OCI-LY7 (cell line): ENCODE data around the gene RANBP9. TPM values are rescaled to one million over a fixed set of nuclear protein-coding genes. Genes with fewer than 3 reads are reported as not detected.

Source experiments
- BruUV-seq: library from RNA; stranded (reverse); fragments of 400-500 nt; replicated peaks from 2 replicates; lab custom pipeline; 2021; lab: Mats Ljungman, UMichigan
- CTCF ChIA-PET: fragments of 300-600 bp; sonication (Branson Sonifier 250); formaldehyde crosslinking; loops from one replicate; lab custom pipeline; 2022; ENCODE audit warnings: antibody characterized with exemption; ENCODE audit not compliant: unreplicated experiment; lab: Charles Lee
- POLR2A ChIA-PET: fragments of 300-600 bp; sonication (Branson Sonifier 250); formaldehyde crosslinking; loops from one replicate; lab custom pipeline; 2022; ENCODE audit warnings: antibody characterized with exemption; lab: Charles Lee
- DNase-seq: peaks from one replicate; pipeline ENCODE4 v3.0.0-alpha.2; 2015; ENCODE audit warnings: low spot score
- H2AFZ ChIP-seq: fragments of 200-600 bp; sonication (generic), shearing (Covaris generic); 2 replicates; pipeline ENCODE4 v1.6.1; 2014; ENCODE audit warnings: mild to moderate bottlenecking, antibody characterized with exemption, low read length, moderate library complexity
- H3K27ac ChIP-seq: fragments of 200-600 bp; sonication (generic); 2 replicates; pipeline ENCODE4 v1.5.1; 2014; ENCODE audit warnings: mixed run types, low read depth, mild to moderate bottlenecking, moderate library complexity, low read length, inconsistent platforms; ENCODE audit not compliant: poor library complexity, severe bottlenecking
- H3K36me3 ChIP-seq: fragments of 200-600 bp; sonication (generic); 2 replicates; pipeline ENCODE4 v1.6.1; 2014; ENCODE audit warnings: mild to moderate bottlenecking, antibody characterized with exemption, low read length, moderate library complexity, mixed read lengths; ENCODE audit not compliant: insufficient read depth
- H3K4me1 ChIP-seq: fragments of 200-600 bp; sonication (generic); 2 replicates; pipeline ENCODE4 v1.5.1; 2014; ENCODE audit warnings: mild to moderate bottlenecking, low read length; ENCODE audit not compliant: insufficient read depth, poor library complexity, severe bottlenecking
- H3K4me2 ChIP-seq: fragments of 200-600 bp; sonication (generic); 2 replicates; pipeline ENCODE4 v1.6.1; 2014; ENCODE audit warnings: mild to moderate bottlenecking, low read length
- H3K4me3 ChIP-seq: fragments of 200-600 bp; sonication (generic); 2 replicates; pipeline ENCODE4 v1.5.1; 2014; ENCODE audit warnings: mild to moderate bottlenecking, low read depth, low read length; ENCODE audit not compliant: poor library complexity, severe bottlenecking
- H3K79me2 ChIP-seq: fragments of 200-600 bp; sonication (generic); 2 replicates; pipeline ENCODE4 v1.6.1; 2016; ENCODE audit warnings: low read depth, mild to moderate bottlenecking, low read length, moderate library complexity, mixed read lengths; ENCODE audit not compliant: insufficient read depth
- H3K9me2 ChIP-seq: fragments of 200-600 bp; sonication (generic); 2 replicates; pipeline ENCODE4 v1.6.1; 2016; ENCODE audit warnings: mild to moderate bottlenecking, low read length, mixed read lengths; ENCODE audit not compliant: insufficient read depth
- H3K9me3 ChIP-seq: fragments of 200-600 bp; sonication (generic); 2 replicates; pipeline ENCODE4 v1.6.1; 2014; ENCODE audit warnings: mild to moderate bottlenecking, mixed run types, low read length, mixed read lengths
- H4K20me1 ChIP-seq: fragments of 200-600 bp; sonication (generic); 2 replicates; pipeline ENCODE4 v1.6.1; 2014; ENCODE audit warnings: mild to moderate bottlenecking, antibody characterized with exemption, low read length, moderate library complexity, mixed read lengths; ENCODE audit not compliant: insufficient read depth
- EZH2phosphoT487 ChIP-seq: fragments of 200-600 bp; sonication (generic); IDR thresholded peaks from 2 replicates; pipeline ENCODE4 v1.6.1; 2018; ENCODE audit warnings: low read depth, borderline replicate concordance, mild to moderate bottlenecking, mixed run types, antibody characterized with exemption, low read length, moderate library complexity, mixed read lengths
- intact Hi-C: fragments of 100-400 bp; cut with micrococcal nuclease; formaldehyde crosslinking; loops from one replicate; pipeline ENCODE4 v1.10.0; 2022; ENCODE audit not compliant: unreplicated experiment
- total RNA-seq, 2 experiments: library from RNA; depleted of rRNA in 1 of 2; stranded (reverse); fragments of >200 nt in 1 of 2; shearing (Covaris generic) in 1 of 2; gene quantifications; 2 replicates each; pipeline ENCODE4 v1.2.3, GENCODE V29; 2014 to 2022
- TF ChIP-seq, protein P1 (sequence below): fragments of 200-600 bp; sonication (generic); conservative IDR thresholded peaks from 2 replicates; pipeline ENCODE4 v1.5.1; 2014; ENCODE audit warnings: mild to moderate bottlenecking, antibody characterized with exemption, low read length, moderate library complexity, mixed read lengths

Gene RANBP9
- total RNA-seq, 2 experiments from 2014 or later: 20.5 to 35.0 TPM

DNA sequence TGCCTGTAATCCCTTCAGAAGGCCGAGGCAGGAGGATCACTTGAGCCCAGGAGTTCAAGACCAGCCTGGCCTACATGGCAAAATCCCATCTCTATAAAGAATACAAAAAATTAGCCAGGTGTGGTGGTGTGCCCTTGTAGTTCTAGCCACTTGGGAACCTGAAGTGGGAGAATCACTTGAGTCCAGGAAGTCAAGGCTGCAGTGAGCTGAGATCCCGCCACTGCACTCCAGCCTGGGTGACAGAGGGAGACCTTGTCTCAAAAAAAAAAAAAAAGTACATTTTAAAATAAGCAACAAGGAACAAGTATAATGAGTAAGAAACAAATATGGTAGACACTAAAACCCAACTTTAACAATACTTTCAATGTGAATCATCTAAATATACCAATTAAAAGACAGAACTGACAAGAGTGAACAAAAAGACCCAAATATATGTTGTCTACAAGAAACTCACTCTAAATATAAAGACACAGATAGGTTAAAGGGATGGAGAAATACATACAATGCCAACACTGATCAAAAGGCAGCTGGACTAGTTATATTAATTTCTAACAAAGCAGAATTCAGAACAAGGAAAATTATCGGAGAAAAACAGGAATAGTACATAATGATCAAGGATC lies 37.7 kb downstream of the RANBP9 start:
- no TSS peak for BruUV-seq
- ChIA-PET POLR2A (interaction anchor here (1.0 kb wide), 2 partner anchors 10 to 14 kb away, joined by 3 to 4 read pairs; no protein-coding TSS in a partner anchor), CTCF (no interaction called here)
- Histone ChIP-seq H3K27ac (no peak overlapping the region), H3K4me1 (no peaks in the 10 kb centered on the region), H2AFZ (no peak overlapping the region), H3K9me2 (no peaks in the 10 kb centered on the region), H3K79me2 (peaks cover 92% of the 10 kb centered on the region), H3K36me3 (peaks cover 21% of the 10 kb centered on the region), H3K4me2 (no peak overlapping the region), H3K4me3 (no peak overlapping the region), H3K9me3 (peaks cover 15% of the 10 kb centered on the region; the same call in 1 of the 2 replicates), H4K20me1 (no peaks in the 10 kb centered on the region; the same call in 1 of the 2 replicates)
- TF ChIP-seq, protein P1, sequence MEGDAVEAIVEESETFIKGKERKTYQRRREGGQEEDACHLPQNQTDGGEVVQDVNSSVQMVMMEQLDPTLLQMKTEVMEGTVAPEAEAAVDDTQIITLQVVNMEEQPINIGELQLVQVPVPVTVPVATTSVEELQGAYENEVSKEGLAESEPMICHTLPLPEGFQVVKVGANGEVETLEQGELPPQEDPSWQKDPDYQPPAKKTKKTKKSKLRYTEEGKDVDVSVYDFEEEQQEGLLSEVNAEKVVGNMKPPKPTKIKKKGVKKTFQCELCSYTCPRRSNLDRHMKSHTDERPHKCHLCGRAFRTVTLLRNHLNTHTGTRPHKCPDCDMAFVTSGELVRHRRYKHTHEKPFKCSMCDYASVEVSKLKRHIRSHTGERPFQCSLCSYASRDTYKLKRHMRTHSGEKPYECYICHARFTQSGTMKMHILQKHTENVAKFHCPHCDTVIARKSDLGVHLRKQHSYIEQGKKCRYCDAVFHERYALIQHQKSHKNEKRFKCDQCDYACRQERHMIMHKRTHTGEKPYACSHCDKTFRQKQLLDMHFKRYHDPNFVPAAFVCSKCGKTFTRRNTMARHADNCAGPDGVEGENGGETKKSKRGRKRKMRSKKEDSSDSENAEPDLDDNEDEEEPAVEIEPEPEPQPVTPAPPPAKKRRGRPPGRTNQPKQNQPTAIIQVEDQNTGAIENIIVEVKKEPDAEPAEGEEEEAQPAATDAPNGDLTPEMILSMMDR: no peak
- TF ChIP-seq EZH2phosphoT487: no peak
- DNase-seq: no peak
- intact Hi-C loops: no loop called here

DNA sequence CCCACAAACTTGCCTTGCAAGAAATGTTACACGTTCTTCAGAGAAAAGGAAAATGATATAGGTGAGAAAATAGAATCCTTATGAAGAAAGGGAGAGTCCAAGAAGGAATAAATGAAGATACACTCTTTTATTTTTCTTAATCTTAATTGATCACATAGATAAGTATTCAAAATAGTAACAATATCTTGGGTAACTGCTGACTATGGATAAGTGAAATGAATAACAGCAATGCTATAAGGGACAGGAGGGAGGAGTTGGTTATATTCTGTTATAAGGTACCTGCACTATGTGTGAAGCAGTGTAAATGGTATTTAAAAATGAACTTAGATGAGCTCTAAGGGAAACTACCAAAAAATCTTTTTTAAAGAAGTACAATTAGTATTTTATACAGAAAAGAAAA lies 38.3 kb downstream of the RANBP9 start:
- Histone ChIP-seq H3K79me2 (peaks cover 94% of the 10 kb centered on the region), H4K20me1 (no peaks in the 10 kb centered on the region; the same call in 1 of the 2 replicates), H3K4me3 (no peak overlapping the region), H3K9me3 (peaks cover 15% of the 10 kb centered on the region; the same call in 1 of the 2 replicates), H3K9me2 (no peaks in the 10 kb centered on the region), H3K4me2 (no peak overlapping the region), H3K27ac (no peak overlapping the region), H3K36me3 (peaks cover 19% of the 10 kb centered on the region), H3K4me1 (no peaks in the 10 kb centered on the region), H2AFZ (no peak overlapping the region)
- POLR2A ChIA-PET: interaction anchor here (1.0 to 3.1 kb wide), 3 partner anchors 8 to 13 kb away, joined by 3 to 14 read pairs (median 4); no protein-coding TSS in a partner anchor
- intact Hi-C loops: no loop called here
- TF ChIP-seq, protein P1: no peak
- TF ChIP-seq EZH2phosphoT487: no peak
- CTCF ChIA-PET: no interaction called here
- no TSS peak for BruUV-seq
- DNase-seq: no peak

DNA sequence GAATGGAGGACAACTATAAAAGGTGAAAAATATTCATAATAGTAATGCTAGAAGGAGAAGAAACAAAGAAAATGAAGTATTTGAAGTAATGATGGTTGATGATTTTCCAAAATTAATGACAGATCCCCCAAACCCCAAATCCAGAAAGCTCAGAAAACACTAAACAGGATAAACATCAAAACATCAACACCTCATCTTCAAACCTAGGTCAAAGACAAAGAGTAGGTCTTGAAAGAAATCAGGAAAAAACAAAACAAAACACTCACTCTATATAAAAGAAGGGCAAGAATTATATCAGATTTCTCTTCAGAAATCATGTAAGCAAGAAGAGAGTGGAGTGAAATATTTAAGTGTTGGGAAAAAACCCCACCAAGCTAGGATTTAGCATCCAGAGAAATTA lies 38.7 kb downstream of the RANBP9 start:
- Histone ChIP-seq H3K79me2 (peaks cover 94% of the 10 kb centered on the region), H3K4me2 (no peak overlapping the region), H3K36me3 (peaks cover 17% of the 10 kb centered on the region), H2AFZ (no peak overlapping the region), H3K4me3 (no peak overlapping the region), H3K9me3 (peaks cover 15% of the 10 kb centered on the region; the same call in 1 of the 2 replicates), H3K27ac (no peak overlapping the region), H4K20me1 (no peaks in the 10 kb centered on the region; the same call in 1 of the 2 replicates), H3K4me1 (no peaks in the 10 kb centered on the region), H3K9me2 (no peaks in the 10 kb centered on the region)
- intact Hi-C loops: no loop called here
- no peak for DNase-seq
- ChIA-PET POLR2A (interaction anchor here (0.7 to 3.1 kb wide), 4 partner anchors 8 to 756 kb away, joined by 3 to 14 read pairs (median 4); no protein-coding TSS in a partner anchor), CTCF (no interaction called here)
- no TSS peak for BruUV-seq
- TF ChIP-seq, protein P1: no peak
- no peak for TF ChIP-seq EZH2phosphoT487
